Stimulated activated naive CD8-positive, alpha-beta T cell treated with anti-CD3 and anti-CD28 coated beads, Interleukin-15, Interleukin-2, amounts not matched to agents 100 U/mL and 50 U/mL, for 24 hours (primary cell): ENCODE measurements around the gene PI4KA.
"Not testable (repeated sequence)": the region's sequence is repeated elsewhere in the genome, so short reads cannot be mapped to it uniquely, and the experiment has no call there.

Experiments
- ATAC-seq: fragments of 150-1000 bp; cut with Tn5 transposase; one replicate; pipeline ENCODE4 v1.10.0; 2021
- DNase-seq: peaks from one replicate; pipeline ENCODE4 v3.0.0; 2021

PI4KA gene

GRCh38 chr22:20776624-20777405, 81.8 kb downstream of the PI4KA start:
- no peak for ATAC-seq

GRCh38 chr22:20775342-20775895, 83.2 kb downstream of the PI4KA start:
- no peak for ATAC-seq
- DNase-seq: no peak

More at GRCh38 chr22:20776624-20777405, 81.8 kb downstream of the PI4KA start:
- DNase-seq: no peak

GRCh38 chr22:20774882-20775281, 83.7 kb downstream of the PI4KA start:
- ATAC-seq (no peak), DNase-seq (no peak)

- no peak for ATAC-seq
- no peak for DNase-seq
Measured at GRCh38 chr22:20773793-20774212, 84.8 kb downstream of the PI4KA start, which contains the start of gene SERPIND1. Gene SERPIND1 (plus strand): TSS chr22:20774113. CDS start chr22:20779313, 5,200 bp downstream.

- ATAC-seq: no peak
- DNase-seq: no peak
Measured at GRCh38 chr22:20771918-20772625, 86.5 kb downstream of the PI4KA start.

- not testable (repeated sequence) for ATAC-seq, DNase-seq
Measured at GRCh38 chr22:20769496-20769826, 89.2 kb downstream of the PI4KA start.

- DNase-seq: no peak
- ATAC-seq: no peak
Measured at GRCh38 chr22:20766530-20766929, 92.1 kb downstream of the PI4KA start.

- ATAC-seq (no peak), DNase-seq (no peak)
Measured at GRCh38 chr22:20765938-20766337, 92.7 kb downstream of the PI4KA start.

- DNase-seq: no peak
- no peak for ATAC-seq
Measured at GRCh38 chr22:20764729-20765128, 93.9 kb downstream of the PI4KA start.

- no peak for DNase-seq
- ATAC-seq: no peak
Measured at GRCh38 chr22:20764471-20764720, 94.2 kb downstream of the PI4KA start.

- DNase-seq (no peak), ATAC-seq (no peak)
Measured at GRCh38 chr22:20763630-20764470, 94.8 kb downstream of the PI4KA start.

- ATAC-seq: no peak
- DNase-seq: no peak
Measured at GRCh38 chr22:20762233-20762796, 96.3 kb downstream of the PI4KA start.

- no peak for ATAC-seq
- no peak for DNase-seq
Measured at GRCh38 chr22:20761536-20761935, 97.1 kb downstream of the PI4KA start.

- ATAC-seq: no peak
- DNase-seq: no peak
Measured at GRCh38 chr22:20760084-20760483, 98.5 kb downstream of the PI4KA start.

- ATAC-seq (no peak), DNase-seq (no peak)
Measured at GRCh38 chr22:20758688-20759087, 99.9 kb downstream of the PI4KA start.

GRCh38 chr22:20756846-20757245, 101.8 kb downstream of the PI4KA start:
- ATAC-seq (no peak), DNase-seq (no peak)

- no peak for ATAC-seq
- DNase-seq: no peak
Measured at GRCh38 chr22:20752873-20753272, 105.7 kb downstream of the PI4KA start.

- DNase-seq (no peak), ATAC-seq (no peak)
Measured at GRCh38 chr22:20752104-20752741, 106.4 kb downstream of the PI4KA start.

GRCh38 chr22:20751185-20751851, 107.3 kb downstream of the PI4KA start:
- ATAC-seq (no peak), DNase-seq (no peak)

GRCh38 chr22:20750461-20751184, 108.0 kb downstream of the PI4KA start:
- peak; percentile 72 for ATAC-seq
- DNase-seq: peak; percentile 54

GRCh38 chr22:20749453-20749852, 109.2 kb downstream of the PI4KA start:
- ATAC-seq: no peak
- DNase-seq: no peak
